Astrocyte of the spinal cord (primary cell): ENCODE measurements around the gene GYS1.

ENCODE experiments used
- DNase-seq: peaks from one replicate; pipeline ENCODE4 v3.0.0; 2011; ENCODE audit warnings: low read depth, low spot score
- H3K4me3 ChIP-seq: 2 replicates; pipeline ENCODE4 v1.5.1; 2011; ENCODE audit warnings: low read depth, mild to moderate bottlenecking, low read length, moderate library complexity
- in situ Hi-C: cut with HindIII; loops from 2 replicates; pipeline ENCODE4 v1.10.0; 2017; ENCODE audit warnings: low sequenced_read_pairs
- TF ChIP-seq, protein P1 (sequence below): IDR thresholded peaks from 2 replicates; pipeline ENCODE4 v1.5.1; 2012; ENCODE audit warnings: low read depth, mild to moderate bottlenecking, low read length, inconsistent platforms

Gene GYS1

DNA sequence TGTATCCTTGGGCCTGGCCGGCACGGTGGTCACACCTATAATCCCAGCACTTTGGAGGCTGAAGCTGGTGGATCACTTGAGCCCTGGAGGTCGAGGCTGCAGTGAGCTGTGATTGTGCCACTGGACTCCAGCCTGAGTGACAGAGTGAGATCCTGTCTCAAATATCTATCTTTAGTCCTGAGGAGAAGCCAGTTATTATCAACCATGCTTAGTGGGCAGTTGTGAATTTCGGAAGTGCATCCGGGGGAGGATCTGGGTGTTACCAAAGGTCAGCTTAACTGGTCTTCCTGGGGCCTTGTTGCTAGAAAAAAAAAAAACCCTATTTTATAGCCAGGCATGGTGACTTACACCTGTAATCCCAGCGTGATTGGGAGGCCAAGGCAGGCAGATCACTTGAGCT lies 50.0 kb downstream of the GYS1 start:
- TF ChIP-seq, protein P1, sequence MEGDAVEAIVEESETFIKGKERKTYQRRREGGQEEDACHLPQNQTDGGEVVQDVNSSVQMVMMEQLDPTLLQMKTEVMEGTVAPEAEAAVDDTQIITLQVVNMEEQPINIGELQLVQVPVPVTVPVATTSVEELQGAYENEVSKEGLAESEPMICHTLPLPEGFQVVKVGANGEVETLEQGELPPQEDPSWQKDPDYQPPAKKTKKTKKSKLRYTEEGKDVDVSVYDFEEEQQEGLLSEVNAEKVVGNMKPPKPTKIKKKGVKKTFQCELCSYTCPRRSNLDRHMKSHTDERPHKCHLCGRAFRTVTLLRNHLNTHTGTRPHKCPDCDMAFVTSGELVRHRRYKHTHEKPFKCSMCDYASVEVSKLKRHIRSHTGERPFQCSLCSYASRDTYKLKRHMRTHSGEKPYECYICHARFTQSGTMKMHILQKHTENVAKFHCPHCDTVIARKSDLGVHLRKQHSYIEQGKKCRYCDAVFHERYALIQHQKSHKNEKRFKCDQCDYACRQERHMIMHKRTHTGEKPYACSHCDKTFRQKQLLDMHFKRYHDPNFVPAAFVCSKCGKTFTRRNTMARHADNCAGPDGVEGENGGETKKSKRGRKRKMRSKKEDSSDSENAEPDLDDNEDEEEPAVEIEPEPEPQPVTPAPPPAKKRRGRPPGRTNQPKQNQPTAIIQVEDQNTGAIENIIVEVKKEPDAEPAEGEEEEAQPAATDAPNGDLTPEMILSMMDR = no peak
- no peak for DNase-seq
- in situ Hi-C loops = no loop called here
- H3K4me3 ChIP-seq = no peak overlapping the region

DNA sequence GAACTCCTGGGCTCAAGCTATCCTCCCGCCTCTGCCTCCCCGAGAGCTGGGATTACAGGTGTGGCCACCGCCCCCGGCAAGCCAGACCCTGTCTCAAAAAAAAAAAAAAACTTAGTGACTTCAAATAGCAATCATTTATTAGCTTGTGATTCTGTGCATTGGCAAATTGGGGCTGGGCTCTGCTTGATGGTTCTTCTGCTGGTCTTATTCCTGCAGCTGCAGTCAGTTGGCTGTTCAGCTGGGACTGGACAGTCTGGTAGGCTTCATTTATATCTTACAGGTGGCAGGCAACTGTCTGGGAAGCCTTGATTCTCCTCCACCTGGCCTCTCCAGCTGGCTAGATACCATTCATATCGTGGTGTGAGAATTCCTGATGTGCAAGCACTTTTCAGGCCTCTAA lies 52.2 kb downstream of the GYS1 start:
- in situ Hi-C loops = no loop called here
- TF ChIP-seq, protein P1 = no peak
- no peak for DNase-seq
- no peak overlapping the region for H3K4me3 ChIP-seq

DNA sequence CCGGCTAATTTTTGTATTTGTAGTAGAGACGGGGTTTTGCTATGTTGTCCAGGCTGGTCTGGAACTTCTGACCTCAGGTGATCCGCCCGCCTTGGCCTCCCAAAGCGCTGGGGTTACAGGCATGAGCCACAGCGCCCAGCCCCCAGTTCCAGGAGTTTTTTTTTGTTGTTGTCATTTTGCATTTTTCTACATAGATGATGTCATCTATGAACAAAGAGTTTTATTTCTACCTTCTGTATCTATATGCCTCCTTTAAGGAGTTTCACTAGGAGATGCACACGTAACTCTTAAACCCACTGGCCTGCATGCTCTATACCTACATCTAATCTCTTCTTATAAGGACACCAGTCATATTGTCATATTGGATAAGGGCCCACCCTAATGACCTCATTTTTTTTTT lies 54.9 kb downstream of the GYS1 start:
- TF ChIP-seq, protein P1 = no peak
- H3K4me3 ChIP-seq = no peak overlapping the region
- in situ Hi-C loops = no loop called here
- no peak for DNase-seq

DNA sequence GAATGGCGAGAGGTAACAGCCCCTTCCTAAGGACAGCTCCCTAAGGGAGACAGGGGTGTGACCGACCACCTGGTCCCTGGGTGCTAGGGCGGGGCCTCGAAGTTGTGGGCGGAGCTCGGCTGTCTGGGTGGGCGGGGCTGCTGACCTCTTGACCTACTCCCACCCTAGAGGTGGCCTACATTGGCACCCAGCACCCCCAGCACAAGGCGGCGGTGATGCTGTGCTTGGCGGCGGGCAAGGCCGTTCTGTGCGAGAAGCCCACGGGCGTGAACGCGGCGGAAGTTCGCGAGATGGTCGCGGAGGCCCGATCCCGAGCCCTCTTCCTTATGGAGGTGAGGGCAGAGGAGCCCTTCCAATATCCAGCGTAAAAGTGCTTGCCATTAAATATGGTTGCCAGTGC lies 57.2 kb downstream of the GYS1 start:
- no peak overlapping the region for H3K4me3 ChIP-seq
- in situ Hi-C loops = no loop called here
- no peak for DNase-seq
- TF ChIP-seq, protein P1 = no peak

DNA sequence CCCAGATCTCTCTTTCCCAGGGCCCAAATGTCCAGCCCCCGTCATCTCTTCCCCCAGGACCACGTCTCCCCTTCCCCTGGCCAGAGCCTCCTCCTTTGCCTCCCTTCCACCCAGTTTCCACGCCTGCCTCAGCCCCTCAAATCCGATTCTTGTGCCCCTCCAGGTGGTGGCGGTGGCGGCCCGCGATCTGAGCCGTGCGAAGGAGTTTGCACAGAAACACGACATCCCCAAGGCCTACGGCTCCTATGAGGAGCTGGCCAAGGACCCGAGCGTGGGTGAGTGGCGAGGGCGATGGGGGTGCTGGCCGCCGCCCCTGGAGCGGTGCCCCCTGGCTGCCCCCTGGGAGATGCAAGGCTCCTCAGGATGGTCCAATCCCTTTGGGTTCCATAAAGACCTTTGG lies 58.3 kb downstream of the GYS1 start:
- in situ Hi-C loops = no loop called here
- TF ChIP-seq, protein P1 = no peak
- no peak for DNase-seq
- H3K4me3 ChIP-seq = no peak overlapping the region

DNA sequence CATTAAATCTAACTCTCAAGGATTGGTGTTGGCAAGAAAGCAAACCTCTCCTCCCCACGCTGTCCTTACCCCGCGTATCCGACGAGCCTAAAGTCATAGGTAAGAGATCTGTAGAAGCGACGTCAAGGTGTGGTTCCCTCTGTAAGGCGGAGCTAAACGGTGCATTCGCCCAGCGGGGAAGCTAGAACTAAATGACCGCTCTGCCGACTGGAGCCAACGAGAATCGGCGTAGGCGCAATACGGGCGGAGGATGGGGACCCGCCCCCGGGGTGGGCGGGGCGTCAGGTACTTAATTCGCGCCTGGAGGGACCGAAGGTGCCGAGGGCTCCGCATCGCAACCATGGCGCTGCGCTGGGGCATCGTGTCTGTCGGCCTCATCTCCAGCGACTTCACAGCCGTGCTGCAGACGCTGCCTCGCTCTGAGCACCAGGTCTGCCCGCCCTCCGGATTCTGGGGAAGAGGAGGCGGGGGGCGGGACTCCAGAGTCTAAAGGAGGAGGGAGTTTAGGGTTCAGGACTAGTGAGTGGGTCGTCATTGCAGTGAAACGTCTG lies 59.7 kb downstream of the GYS1 start, which contains the start of gene DHDH:
TSS of gene DHDH (plus strand) at position 318 of the 551 bp plus-strand sequence. CDS start at position 341, 23 bp downstream.
- TF ChIP-seq, protein P1 = no peak
- in situ Hi-C loops = no loop called here
- DNase-seq = peak; percentile 36
- H3K4me3 ChIP-seq = peak within 1 kb of the TSS; percentile 44
